HK-2 (cell line): ENCODE data around the gene FOXL2NB.
"Not testable (repeated sequence)": the region's sequence is repeated elsewhere in the genome, so short reads cannot be mapped to it uniquely, and the experiment has no call there.

Experiments
- DNase-seq: peaks from one replicate; pipeline ENCODE4 v3.0.0-alpha.2; 2018; ENCODE audit not compliant: unreplicated experiment

The FOXL2NB gene

GRCh38 chr3:138946663-138947494 is at the start of gene FOXL2NB, which contains the start of gene FOXL2:
FOXL2NB (plus strand) TSS chr3:138947217; CDS start chr3:138947365, 148 bp downstream.
FOXL2 (minus strand) TSS chr3:138947137; CDS start chr3:138946722, 415 bp downstream.
- DNase-seq: no peak

DNA sequence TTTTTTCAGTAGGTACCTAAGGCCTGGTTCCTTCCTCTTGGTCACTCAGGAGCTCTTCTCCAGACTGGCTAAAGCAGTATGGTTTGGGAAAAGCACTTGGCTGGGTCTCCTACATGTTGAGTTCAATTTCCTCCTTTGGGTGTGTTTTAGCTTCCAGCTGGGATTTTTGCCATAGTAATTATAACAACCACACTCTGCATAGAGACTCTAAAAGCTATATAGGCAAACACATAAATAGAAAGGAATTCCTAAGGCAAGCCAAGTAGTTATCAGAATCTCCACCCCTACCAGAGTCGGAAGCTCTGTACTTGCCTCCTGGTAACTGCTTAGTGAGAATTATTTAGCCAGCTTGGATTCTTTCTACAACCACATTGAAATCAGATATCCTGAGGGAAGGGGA is 48.7 kb upstream of the FOXL2NB start:
- DNase-seq: no peak

DNA sequence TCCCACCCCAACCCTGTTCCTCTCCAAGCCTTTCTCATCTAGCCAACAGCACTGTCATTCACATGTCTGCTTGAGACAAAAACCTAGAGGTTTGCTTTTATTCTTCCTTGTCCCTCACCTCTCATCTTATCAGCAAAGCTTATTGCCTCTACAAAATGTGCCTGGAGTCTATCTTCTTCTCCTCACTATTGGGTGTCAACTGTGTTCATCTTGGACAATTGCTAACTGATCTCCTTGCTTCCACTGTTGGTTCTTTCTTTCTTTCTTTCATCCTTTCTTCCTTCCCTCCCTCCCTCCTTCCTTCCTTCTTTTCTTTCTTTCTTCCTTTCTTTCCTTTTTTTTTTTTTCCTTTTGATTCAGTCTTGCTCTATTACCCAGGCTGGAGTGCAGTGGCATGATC is 48.3 kb upstream of the FOXL2NB start:
- no peak for DNase-seq

GRCh38 chr3:138899351-138899991 is 47.5 kb upstream of the FOXL2NB start:
- DNase-seq: no peak

- no peak for DNase-seq
Observed at GRCh38 chr3:138901567-138901966, 45.5 kb upstream of the FOXL2NB start.

GRCh38 chr3:138902171-138902570 is 44.8 kb upstream of the FOXL2NB start:
- no peak for DNase-seq

DNA sequence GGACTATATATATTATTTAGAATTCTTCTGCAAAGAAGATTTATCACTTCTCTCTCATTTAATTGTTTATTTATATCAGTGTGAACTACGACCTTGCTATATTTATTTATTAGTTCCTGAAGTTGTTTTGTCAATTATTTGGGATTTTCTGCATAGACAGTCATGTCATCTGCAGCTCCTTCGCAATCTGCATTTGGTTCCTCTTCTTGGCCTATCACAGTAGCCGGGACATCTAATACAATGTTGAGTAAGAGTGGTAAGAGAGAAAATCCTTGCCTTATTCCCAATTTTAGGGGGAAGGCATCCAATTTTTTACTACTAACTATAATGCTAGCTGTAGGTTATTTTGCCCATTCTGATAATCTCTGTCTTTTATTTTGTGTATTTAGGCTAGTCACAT is 39.5 kb upstream of the FOXL2NB start:
- DNase-seq: no peak

DNA sequence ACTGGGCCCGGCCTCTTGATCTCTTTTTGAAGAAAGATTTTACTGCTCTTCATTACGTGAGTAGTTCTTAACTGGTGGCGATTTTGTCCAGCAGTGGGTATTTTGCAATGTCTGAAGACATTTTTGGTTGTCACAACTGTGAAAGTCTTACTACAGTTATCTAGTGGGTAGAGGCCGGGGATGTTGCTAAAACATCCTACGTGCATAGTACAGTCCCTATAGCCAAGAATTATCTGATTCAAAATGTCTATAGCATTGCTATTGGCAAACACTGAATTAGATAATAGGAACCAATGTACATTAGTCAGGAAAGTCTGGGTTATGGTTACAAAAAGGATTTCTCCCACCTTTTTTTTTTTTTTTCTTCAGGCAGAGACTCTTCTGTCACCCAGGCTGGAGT is 38.2 kb upstream of the FOXL2NB start:
- no peak for DNase-seq

DNA sequence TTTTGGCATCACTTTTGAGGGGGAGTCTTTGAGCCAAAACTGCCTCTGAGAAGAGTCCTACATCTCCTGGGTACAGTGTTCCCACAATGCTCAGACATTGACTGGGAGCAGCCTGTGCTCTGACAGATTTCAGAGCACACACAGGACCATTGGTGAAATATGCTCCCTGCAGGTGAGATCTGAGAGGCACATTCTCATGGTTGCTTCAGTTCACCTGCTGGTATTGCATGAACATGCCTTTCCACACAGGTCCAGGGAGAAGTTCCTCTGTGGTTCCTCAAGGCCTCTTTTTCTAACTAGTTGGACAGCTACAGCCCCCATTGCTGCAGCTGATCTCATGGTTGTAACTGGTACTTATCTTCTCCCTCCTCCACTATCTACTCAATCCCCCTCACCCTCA is 37.1 kb upstream of the FOXL2NB start:
- no peak for DNase-seq

- no peak for DNase-seq
Observed at GRCh38 chr3:138911621-138912020, 35.4 kb upstream of the FOXL2NB start.

GRCh38 chr3:138912237-138912636 is 34.8 kb upstream of the FOXL2NB start:
- no peak for DNase-seq

DNA sequence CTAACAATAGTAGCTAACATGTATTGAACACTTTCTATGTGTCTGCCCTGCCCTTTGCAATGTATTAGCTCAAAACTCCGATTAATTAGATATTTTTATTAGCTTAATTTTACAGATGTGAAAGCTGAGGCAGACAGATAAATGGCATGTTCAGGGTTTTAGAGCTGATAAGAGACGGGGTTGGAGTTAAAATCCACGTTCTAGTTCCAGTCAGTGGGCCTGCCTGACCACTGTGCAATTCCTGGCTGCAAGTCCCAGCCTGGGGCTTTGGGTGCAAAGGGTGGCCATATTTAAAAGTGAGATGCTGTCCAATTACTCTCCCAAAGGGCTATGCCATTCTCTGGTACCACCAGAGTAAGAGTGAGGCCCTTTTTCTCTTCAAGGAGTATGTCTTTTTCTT is 33.3 kb upstream of the FOXL2NB start:
- DNase-seq: no peak

GRCh38 chr3:138914870-138915502 is 32.0 kb upstream of the FOXL2NB start:
- no peak for DNase-seq

GRCh38 chr3:138915503-138916498 is 31.2 kb upstream of the FOXL2NB start:
- DNase-seq: peak; percentile 95

GRCh38 chr3:138916824-138917223 is 30.2 kb upstream of the FOXL2NB start:
- no peak for DNase-seq

DNA sequence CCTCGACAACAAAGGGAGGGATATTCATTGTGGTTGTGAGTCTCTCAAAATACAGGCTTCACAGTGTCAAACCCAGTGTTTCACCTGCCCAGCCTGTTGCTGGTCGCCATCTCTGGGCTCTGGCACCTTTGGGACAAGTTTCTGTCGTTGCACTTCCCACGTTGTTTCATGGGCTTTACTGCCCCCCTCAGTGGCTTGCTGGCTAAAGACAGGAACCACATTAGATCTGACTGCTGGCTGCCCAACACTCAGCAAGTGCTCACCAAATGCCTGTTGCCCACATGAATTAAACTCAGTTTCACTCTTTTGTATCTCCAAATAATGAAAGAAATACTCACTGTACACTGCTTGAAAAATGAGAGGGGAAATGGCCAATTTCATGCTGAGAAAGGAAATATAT is 27.7 kb upstream of the FOXL2NB start:
- DNase-seq: no peak

DNA sequence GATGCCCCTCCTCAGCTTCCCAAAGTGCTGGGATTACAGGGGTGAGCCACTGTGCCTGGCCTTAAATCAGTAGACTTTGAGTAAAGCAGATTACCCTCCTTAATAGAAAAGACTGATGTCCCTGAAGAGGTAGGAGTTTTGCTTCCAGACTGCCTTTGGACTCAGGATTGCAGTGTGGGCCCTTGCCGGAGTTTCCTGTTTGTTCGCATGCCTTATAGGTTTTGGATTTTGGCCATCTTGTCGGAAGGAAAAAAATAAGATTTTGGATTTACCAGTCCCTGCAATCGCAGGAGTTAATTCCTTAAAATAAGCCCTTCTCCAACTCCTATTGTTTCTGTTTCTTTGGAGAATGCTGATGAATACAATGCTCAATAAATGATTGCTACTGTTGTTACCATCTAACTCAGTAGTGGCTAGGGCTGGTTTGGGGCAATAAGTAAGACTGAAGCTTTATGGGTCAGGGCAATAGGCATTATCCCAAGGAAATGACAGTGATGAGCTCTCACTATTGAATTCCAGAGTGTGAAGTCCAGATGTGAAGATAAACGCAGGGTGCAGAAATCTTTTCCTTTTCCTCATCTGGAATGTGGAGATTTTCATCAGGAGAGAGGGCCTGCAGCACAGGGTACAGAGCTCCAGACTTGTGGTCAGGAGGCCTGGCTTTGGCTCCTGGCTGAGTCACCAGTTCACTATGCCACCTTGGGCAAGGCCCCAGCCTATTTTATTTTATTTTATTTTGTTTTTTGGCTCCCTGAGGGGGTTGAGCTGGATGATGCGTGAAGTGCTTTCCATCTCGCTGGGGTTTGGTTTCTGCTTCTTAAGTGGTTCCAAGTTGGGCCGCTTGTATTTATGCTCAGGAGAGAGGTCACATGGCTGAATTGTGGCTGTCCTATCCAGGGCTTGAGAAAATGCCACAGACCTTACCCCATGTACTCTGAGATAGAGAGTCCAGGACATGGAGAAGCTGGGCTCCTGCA is 25.4 kb upstream of the FOXL2NB start:
- DNase-seq: peak; percentile 74

DNA sequence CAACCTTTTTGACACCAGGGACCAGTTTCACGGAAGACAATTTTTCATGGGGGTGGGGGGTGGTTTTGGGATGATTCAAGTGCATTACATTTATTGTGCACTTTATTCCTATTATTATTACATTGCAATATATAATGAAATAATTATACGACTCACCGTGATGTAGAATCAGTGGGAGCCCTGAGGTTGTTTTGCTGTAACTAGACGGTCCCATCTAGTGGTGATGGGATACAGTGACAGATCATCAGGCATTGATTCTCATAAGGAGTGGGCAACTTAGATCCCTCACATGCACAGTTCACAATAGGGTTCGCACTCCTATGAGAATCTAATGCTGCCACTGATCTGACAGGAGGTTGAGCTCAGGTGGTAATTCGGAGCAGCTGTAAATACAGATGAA is 24.6 kb upstream of the FOXL2NB start:
- DNase-seq: not testable (repeated sequence)

DNA sequence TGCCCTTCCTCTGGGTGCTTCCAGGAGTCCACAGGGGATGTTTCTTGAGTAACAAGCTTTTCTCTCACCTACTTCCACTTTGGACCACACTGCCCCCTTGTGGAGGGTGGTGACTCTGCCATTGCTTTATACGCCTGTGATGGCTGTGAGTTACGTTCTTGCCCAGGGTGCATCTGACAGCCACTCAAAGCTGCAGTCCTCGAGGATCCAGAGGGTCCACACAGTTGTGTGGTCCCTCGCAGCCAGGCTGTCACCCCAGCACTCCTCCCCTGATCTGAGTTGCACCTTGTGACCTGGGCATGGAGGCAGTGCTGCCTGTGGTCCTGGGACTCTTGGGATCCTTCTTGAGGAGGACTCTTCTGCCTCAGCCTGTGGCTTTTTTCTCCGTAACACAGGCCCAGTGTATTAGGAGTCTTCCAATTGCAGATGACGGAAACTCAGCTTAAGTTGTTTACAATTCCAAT is 23.5 kb upstream of the FOXL2NB start:
- DNase-seq: peak; percentile 90

GRCh38 chr3:138928727-138929372 is 18.2 kb upstream of the FOXL2NB start:
- DNase-seq: no peak
